Prostate gland (tissue), 2 donors: ENCODE measurements around the gene IL17RD. TPM values are rescaled to one million over a fixed set of nuclear protein-coding genes. Genes with fewer than 3 reads are reported as not detected.

Source experiments
- DNase-seq: peaks from one replicate; pipeline ENCODE4 v3.0.0-alpha.2; 2019; ENCODE audit warnings: low spot score
- H3K27ac ChIP-seq, 2 donors: fragments of 200-600 bp; sonication (generic); 2 replicates each; pipeline ENCODE4 v1.5.1; 2017 to 2019
- H3K27me3 ChIP-seq: fragments of 200-600 bp; sonication (generic); replicated peaks from 2 replicates; pipeline ENCODE4 v1.5.1; 2019; ENCODE audit not compliant: insufficient read depth
- H3K36me3 ChIP-seq, 2 donors: fragments of 200-600 bp; sonication (generic); 1 replicate in 1 of 2; 2 replicates in 1 of 2; pipeline versions ENCODE4 v1.5.1 to v1.8.1; 2017 to 2019
- H3K4me1 ChIP-seq: fragments of 200-600 bp; sonication (generic); replicated peaks from 2 replicates; pipeline ENCODE4 v1.5.1; 2019
- H3K4me3 ChIP-seq, 2 donors: fragments of 200-600 bp; sonication (generic); 2 replicates each; pipeline ENCODE4 v1.5.1; 2017 to 2019
- H3K9me3 ChIP-seq: fragments of 200-600 bp; sonication (generic); 2 replicates; pipeline ENCODE4 v1.5.1; 2017
- POLR2A ChIP-seq: fragments of 450-650 bp; IDR thresholded peaks from one replicate; pipeline ENCODE4 v1.6.1; 2016; ENCODE audit warnings: antibody characterized with exemption, mild to moderate bottlenecking
- POLR2AphosphoS5 ChIP-seq: sonication (generic); formaldehyde crosslinking; IDR thresholded peaks from one replicate; pipeline ENCODE4 v1.6.1; 2017; ENCODE audit warnings: antibody characterized with exemption
- WGBS: methylation state at CpG from one replicate; pipeline ENCODE4 v1.1.5; 2018; 5-methylcytosine and 5-hydroxymethylcytosine counted together
- intact Hi-C: fragments of 100-400 bp; cut with DNase I; formaldehyde crosslinking; loops from one replicate; pipeline ENCODE4 v1.14.2; 2022
- total RNA-seq, 2 donors: library from RNA; depleted of rRNA; stranded (reverse); fragments of >200 nt; gene quantifications; one replicate each; pipeline ENCODE4 v1.1.0, GENCODE V29; 2016
- TF ChIP-seq, protein P1 (sequence below), 4 experiments: fragments of 200-600 bp in 2 of 4; fragments of 450-650 bp in 2 of 4; sonication (generic) in 2 of 4; IDR thresholded peaks; 1 replicate in 3 of 4; 2 replicates in 1 of 4; pipeline ENCODE4 v1.5.1; 2016 to 2019; ENCODE audit warnings: antibody characterized with exemption in 4 of 4, mild to moderate bottlenecking in 2 of 4, moderate library complexity in 2 of 4

Gene IL17RD
- total RNA-seq, 2 donors from 2014 or later: 8.3 to 19.9 TPM

- Histone ChIP-seq H3K27me3 (no peaks in the 10 kb centered on the region), H3K27ac (no peak overlapping the region), H3K9me3 (no peaks in the 10 kb centered on the region), H3K4me1 (peaks cover 3% of the 10 kb centered on the region), H3K4me3 (no peak overlapping the region), H3K36me3 (no peaks in the 10 kb centered on the region)
- WGBS: 84% methylated on average over 6 of the region's 6 CpGs
- intact Hi-C loops: no loop called here
- TF ChIP-seq POLR2AphosphoS5: no peak
- TF ChIP-seq POLR2A: no peak
- TF ChIP-seq, protein P1, sequence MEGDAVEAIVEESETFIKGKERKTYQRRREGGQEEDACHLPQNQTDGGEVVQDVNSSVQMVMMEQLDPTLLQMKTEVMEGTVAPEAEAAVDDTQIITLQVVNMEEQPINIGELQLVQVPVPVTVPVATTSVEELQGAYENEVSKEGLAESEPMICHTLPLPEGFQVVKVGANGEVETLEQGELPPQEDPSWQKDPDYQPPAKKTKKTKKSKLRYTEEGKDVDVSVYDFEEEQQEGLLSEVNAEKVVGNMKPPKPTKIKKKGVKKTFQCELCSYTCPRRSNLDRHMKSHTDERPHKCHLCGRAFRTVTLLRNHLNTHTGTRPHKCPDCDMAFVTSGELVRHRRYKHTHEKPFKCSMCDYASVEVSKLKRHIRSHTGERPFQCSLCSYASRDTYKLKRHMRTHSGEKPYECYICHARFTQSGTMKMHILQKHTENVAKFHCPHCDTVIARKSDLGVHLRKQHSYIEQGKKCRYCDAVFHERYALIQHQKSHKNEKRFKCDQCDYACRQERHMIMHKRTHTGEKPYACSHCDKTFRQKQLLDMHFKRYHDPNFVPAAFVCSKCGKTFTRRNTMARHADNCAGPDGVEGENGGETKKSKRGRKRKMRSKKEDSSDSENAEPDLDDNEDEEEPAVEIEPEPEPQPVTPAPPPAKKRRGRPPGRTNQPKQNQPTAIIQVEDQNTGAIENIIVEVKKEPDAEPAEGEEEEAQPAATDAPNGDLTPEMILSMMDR (IDR thresholded peaks at IDR 0.05): no peak
- no peak for DNase-seq
Observed at GRCh38 chr3:57064001-57064400, 101.2 kb downstream of the IL17RD start.

GRCh38 chr3:57063032-57063431 lies 102.1 kb downstream of the IL17RD start:
- Histone ChIP-seq H3K4me1 (no peaks in the 10 kb centered on the region), H3K9me3 (no peaks in the 10 kb centered on the region), H3K36me3 (no peaks in the 10 kb centered on the region), H3K27me3 (no peaks in the 10 kb centered on the region), H3K4me3 (no peak overlapping the region), H3K27ac (peak overlapping the region in 1 of 2 donors; percentile 38)
- TF ChIP-seq POLR2A (no peak), POLR2AphosphoS5 (no peak)
- TF ChIP-seq, protein P1 (IDR thresholded peaks at IDR 0.05): no peak
- intact Hi-C loops: no loop called here
- no peak for DNase-seq
- WGBS: 91% methylated on average over 5 of the region's 5 CpGs

- H3K27ac ChIP-seq: peak overlapping the region in 1 of 2 donors; percentile 38
- no peak overlapping the region for H3K4me3 ChIP-seq
- 47% methylated on average over 9 of the region's 9 CpGs for WGBS
- H3K4me1 ChIP-seq: no peaks in the 10 kb centered on the region
- TF ChIP-seq POLR2A (no peak), POLR2AphosphoS5 (no peak)
- TF ChIP-seq, protein P1 (IDR thresholded peaks at IDR 0.05): no peak
- H3K27me3 ChIP-seq: no peaks in the 10 kb centered on the region
- intact Hi-C loops: no loop called here
- H3K36me3 ChIP-seq: no peaks in the 10 kb centered on the region
- H3K9me3 ChIP-seq: no peaks in the 10 kb centered on the region
- no peak for DNase-seq
Observed at GRCh38 chr3:57062101-57062631, 103.0 kb downstream of the IL17RD start.

DNA sequence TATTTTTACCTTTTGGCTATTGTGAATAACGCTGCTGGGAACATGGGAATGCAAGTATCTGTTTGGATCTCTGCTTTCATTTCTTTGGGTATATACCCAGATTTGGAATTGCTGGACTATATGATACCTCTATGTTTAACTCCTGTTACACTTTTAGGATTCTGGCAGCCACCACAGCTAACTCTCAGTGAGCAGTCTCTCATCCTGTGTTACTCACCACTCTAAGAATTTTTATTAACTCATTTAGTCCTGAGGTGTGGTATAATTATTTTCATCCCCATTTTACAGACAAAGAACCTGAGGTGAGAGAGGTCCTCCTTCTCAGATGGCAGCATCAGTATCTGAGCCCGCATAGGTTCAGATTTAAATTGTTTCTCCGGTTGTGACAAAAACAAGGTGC lies 103.6 kb downstream of the IL17RD start:
- H3K27ac ChIP-seq: no peak overlapping the region
- WGBS: 86% methylated on average over 3 of the region's 3 CpGs
- intact Hi-C loops: no loop called here
- no peaks in the 10 kb centered on the region for H3K9me3 ChIP-seq
- H3K4me1 ChIP-seq: no peaks in the 10 kb centered on the region
- H3K27me3 ChIP-seq: no peaks in the 10 kb centered on the region
- TF ChIP-seq POLR2AphosphoS5: no peak
- TF ChIP-seq, protein P1 (IDR thresholded peaks at IDR 0.05): no peak
- no peak for TF ChIP-seq POLR2A
- no peak for DNase-seq
- H3K36me3 ChIP-seq: no peaks in the 10 kb centered on the region
- H3K4me3 ChIP-seq: no peak overlapping the region

DNA sequence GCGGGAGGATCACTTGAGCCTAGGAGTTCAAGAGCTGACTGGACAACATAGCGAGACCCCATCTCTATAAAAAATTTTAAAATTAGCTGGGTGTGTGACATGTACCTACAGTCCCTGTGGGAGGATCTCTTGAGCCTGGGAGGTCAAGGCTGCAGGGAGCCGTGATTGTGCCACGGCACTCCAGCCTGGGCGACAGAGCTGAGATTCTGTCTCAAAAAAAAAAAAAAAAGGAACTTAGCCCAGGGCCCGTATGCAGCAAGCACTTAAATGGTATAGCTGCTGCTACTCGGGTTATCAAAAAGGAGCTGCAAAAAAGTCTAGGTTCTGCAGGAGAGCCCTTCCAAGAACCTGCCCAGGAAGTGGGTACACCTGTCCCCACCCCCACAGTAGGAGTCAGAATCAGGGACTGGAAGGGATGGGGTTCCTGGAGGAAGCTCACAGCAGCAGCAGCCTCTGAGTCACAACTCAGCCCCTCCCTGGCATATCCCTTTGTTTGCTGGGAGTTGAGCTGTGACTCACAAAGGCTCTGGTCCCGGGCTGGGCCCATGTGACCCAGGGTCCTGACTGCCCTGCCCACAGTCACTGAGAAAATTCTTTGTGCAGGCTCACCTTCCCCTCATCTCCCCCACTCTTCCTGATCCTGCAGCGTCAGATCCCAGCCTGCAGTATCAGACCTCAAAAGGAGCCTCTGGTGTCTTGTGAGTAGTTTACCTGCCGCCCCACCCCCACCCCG lies 104.9 kb downstream of the IL17RD start, which contains the start of gene SPATA12:
Gene SPATA12 (plus strand): TSS at position 576 of the 733 bp plus-strand sequence. CDS start 13,031 bp downstream, outside the sequence.
- intact Hi-C loops: no loop called here

More for the DNA sequence above, 104.9 kb downstream of the IL17RD start, which contains the start of gene SPATA12:
- Histone ChIP-seq H3K27ac (peak within 1 kb of the TSS in 1 of 2 donors; percentile 35), H3K36me3 (no peaks in the 10 kb centered on the region), H3K4me3 (no peak within 1 kb of the TSS), H3K4me1 (no peaks in the 10 kb centered on the region), H3K27me3 (no peaks in the 10 kb centered on the region), H3K9me3 (no peaks in the 10 kb centered on the region)
- DNase-seq: peak; percentile 67
- TF ChIP-seq POLR2AphosphoS5: peak; percentile 75
- TF ChIP-seq, protein P1 (IDR thresholded peaks at IDR 0.05): no peak
- no peak for TF ChIP-seq POLR2A
- 74% methylated on average over 11 of the region's 11 CpGs for WGBS
